Activated CD8-positive, alpha-beta memory T cell treated with anti-CD3 and anti-CD28 coated beads for 36 hours (primary cell): ENCODE measurements around the gene SLC26A9. TPM values are rescaled to one million over a fixed set of nuclear protein-coding genes. Genes with fewer than 3 reads are reported as not detected.

Experiments
- CTCF ChIA-PET: fragments of 350-600 bp; sonication (Branson Sonifier 250); formaldehyde crosslinking; loops from one replicate; lab custom pipeline; 2021; ENCODE audit warnings: antibody characterized with exemption; lab: Charles Lee
- POLR2A ChIA-PET: fragments of 350-600 bp; sonication (Branson Sonifier 250); formaldehyde crosslinking; loops from one replicate; lab custom pipeline; 2021; ENCODE audit warnings: antibody characterized with exemption; lab: Charles Lee
- total RNA-seq, 2 experiments: library from RNA; stranded (reverse); gene quantifications; one replicate each; pipeline ENCODE4 v1.2.3, GENCODE V29; 2021

Gene SLC26A9
- total RNA-seq, 2 experiments from 2014 or later: not detected

GRCh38 chr1:205935869-205936268, 7.4 kb downstream of the SLC26A9 start:
- ChIA-PET POLR2A (no interaction called here), CTCF (interaction anchor here (0.6 kb wide), 1 partner anchor 101 kb away, joined by 4 read pairs; no protein-coding TSS in a partner anchor)

GRCh38 chr1:205934788-205935187, 8.5 kb downstream of the SLC26A9 start:
- POLR2A ChIA-PET: no interaction called here
- CTCF ChIA-PET: no interaction called here

DNA sequence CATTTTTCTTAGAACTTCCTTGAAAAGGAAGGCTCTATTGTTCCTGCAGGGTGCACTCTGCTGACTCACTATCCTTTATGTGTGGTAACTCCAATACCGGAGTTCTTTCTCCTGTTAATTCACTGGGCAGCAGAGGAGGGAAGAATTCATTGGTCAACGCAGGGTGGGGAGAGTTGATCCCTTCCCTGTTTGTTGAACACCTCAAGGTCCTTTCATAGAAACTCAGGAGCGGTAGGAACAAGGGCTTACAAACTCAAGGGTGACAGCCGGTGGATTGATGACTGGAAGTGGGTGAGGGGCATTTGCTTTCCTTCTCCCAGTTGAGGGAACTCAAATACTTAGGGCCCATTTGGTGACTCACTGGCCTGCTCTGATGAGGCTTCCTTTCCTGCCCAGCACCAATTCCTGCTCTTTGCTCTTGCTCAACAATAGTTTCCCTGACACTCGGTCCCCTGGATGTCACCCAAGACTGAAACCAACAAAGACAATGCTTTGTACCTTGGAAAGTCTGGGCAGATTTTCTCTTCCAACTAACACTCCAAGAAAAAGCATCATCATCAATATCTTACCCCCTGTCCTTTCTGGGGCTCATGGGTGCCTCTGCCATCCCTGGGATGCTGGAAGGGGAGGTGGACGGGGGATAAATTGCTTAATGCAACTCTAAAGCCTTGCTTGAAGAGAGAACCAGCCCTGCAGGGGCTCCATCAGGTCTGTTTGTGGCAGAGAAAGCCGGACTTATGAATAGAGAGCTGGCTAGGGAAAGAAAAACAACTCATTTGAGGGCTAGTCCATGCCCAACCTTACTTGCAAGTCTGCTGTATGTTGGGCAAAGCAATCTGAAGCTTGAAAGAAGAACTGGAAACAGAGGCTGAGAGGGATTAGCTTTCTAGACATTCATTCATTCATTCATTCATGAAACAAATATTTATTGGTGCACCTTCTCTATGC, 9.3 kb downstream of the SLC26A9 start:
- POLR2A ChIA-PET: no interaction called here
- CTCF ChIA-PET: no interaction called here

DNA sequence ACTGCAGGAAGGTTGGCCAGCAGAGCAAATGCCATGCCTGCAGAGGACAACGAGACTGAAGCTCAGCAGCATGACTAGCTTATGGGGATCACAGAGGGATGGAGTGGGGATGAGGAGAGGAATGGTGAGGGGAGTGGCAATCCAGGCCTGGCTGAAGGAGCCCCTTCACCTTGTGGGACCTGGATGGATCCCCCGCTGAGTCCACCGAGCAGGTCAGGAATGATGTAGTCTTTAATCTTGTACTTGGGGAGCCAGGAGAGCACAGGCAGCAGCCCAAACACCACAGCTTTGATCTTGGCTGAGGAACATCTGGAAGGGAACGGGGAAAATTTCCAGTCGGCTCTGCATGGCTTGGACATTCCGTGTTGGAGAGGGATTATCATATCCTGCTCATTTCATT, 10.5 kb downstream of the SLC26A9 start:
- ChIA-PET CTCF (no interaction called here), POLR2A (no interaction called here)

GRCh38 chr1:205930799-205931281, 12.4 kb downstream of the SLC26A9 start:
- ChIA-PET CTCF (interaction anchor here (1.6 kb wide), 1 partner anchor 46 kb away, joined by 4 read pairs; no protein-coding TSS in a partner anchor), POLR2A (no interaction called here)

- CTCF ChIA-PET: interaction anchor here (1.6 kb wide), 1 partner anchor 47 kb away, joined by 4 read pairs; no protein-coding TSS in a partner anchor
- POLR2A ChIA-PET: no interaction called here
Measured at GRCh38 chr1:205930195-205930577, 13.1 kb downstream of the SLC26A9 start.

DNA sequence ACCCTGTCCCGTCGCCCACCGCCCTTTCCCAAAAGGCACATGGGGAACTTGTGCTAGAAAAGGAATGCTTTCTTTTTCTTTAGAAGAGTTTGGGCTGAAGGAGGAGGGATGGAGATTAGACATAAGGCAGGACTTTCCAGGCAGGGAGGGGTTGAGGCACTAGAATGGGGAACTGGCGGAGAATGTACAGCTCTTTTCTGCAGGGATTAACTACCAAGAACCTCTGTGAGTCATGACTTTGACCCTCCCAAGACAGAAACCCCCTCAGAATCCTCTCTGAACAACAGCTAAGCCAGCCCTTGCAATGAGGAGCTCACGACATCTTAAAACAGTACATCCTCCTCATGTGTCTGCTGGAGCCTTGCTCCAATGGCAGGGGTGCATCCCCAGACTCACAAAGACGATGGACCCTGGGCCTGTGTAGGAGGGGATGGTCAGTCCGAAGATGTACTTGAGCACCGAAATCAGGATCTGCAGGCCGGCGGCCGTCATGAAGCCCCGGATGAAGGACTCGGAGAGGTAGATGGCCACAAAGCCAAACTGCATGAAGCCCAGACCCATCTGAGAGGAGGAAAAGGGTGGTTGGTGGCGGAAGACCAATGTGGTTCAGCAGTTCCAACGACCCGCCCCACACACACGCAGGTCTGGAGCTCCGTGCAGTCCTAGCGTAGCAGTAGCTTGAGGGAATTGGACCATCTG, 13.6 kb downstream of the SLC26A9 start:
- ChIA-PET CTCF (interaction anchor here (1.6 kb wide), 1 partner anchor 48 kb away, joined by 4 read pairs; no protein-coding TSS in a partner anchor), POLR2A (no interaction called here)

DNA sequence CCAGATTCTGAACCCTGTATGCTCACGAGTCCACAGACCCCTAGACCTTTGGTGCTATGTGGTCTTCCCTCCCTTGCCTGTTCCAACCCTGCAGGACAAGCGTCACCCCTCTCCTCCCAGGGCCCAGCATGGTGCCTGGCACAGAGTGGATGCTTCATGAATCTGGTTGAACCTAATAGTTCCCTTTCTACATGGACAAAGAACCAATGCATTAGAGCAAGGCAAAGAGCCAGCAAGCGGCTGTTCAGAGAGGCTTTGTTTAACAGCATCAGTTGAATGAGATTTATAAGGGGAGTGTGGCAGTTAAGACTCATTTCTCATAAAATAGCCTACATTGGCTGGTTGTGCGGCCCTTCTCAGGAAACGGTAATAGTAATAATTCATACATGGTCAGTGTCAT, 14.9 kb downstream of the SLC26A9 start:
- ChIA-PET CTCF (no interaction called here), POLR2A (no interaction called here)

DNA sequence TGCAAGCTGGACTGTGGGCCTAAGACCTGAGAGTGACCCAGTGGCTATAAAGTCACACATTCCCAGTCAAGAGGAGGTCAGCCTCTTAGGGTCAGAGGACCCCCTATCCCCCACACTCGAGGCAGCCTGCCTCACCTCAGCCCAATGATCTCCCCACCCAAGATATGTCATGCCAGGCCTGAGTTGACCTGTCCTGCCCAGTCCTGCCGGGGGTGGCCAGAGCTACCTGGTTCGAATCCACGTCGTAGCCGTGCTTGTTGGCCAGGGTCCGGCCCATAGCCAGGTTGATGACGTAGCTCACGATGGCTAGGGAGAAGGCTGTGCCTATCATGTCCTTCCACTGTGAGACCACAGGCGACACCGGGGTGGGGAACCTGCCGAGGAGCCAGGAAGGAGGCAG, 15.6 kb downstream of the SLC26A9 start:
- POLR2A ChIA-PET: no interaction called here
- CTCF ChIA-PET: no interaction called here

- POLR2A ChIA-PET: no interaction called here
- CTCF ChIA-PET: no interaction called here
Measured at GRCh38 chr1:205927247-205927646, 16.0 kb downstream of the SLC26A9 start.

DNA sequence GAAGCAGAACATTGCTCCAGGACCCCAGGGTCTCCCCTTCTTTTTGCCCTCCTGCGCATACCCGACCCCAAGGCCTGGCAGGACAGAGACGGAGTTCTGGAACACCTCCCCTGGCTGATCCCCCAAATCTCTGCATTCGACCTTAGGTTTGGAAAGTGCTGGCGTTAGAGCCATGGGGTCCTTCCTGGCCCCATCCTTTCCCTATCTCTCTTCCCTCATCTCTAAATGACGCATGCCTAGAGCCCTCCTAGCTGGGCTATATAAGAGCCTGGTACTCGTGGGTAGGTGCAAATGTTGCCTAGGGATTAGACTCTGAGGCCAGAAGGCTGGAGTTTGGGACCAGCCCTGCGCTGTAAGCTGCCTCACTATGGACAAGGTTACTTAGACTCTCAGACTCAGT, 16.6 kb downstream of the SLC26A9 start:
- POLR2A ChIA-PET: no interaction called here

GRCh38 chr1:205926213-205926612, 17.0 kb downstream of the SLC26A9 start:
- CTCF ChIA-PET: no interaction called here
- POLR2A ChIA-PET: no interaction called here

More for the DNA sequence above, 16.6 kb downstream of the SLC26A9 start:
- CTCF ChIA-PET: no interaction called here

- POLR2A ChIA-PET: no interaction called here
- CTCF ChIA-PET: no interaction called here
Measured at GRCh38 chr1:205925736-205926135, 17.5 kb downstream of the SLC26A9 start.

GRCh38 chr1:205924460-205924790, 18.8 kb downstream of the SLC26A9 start:
- ChIA-PET CTCF (no interaction called here), POLR2A (no interaction called here)

GRCh38 chr1:205923651-205924459, 19.4 kb downstream of the SLC26A9 start:
- CTCF ChIA-PET: interaction anchor here (1.0 to 1.3 kb wide), 2 partner anchors 19 to 54 kb away, joined by 3 to 6 read pairs; partner anchors contain the start of gene SLC26A9
- POLR2A ChIA-PET: no interaction called here

DNA sequence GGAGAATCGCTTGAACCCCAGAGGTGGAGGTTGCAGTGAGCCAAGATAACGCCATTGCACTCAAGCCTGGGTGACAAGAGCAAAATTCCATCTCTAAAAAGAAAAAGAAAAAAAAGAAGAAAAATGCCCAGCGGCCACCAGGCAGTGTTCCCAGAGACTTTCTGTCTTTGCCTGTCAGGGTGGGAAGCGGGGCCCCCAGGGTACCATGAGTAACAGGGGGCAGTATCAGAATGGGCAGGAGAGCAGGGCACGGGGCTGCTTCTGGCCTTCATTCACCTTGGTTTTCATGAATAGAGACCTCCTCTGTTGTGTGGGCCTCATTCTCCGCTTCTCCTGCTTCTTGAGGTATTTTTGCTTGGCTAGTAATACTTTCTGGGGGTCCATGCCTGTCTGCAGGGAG, 20.4 kb downstream of the SLC26A9 start:
- POLR2A ChIA-PET: no interaction called here
- CTCF ChIA-PET: interaction anchor here (1.0 to 1.3 kb wide), 2 partner anchors 20 to 55 kb away, joined by 3 to 6 read pairs; partner anchors contain the start of gene SLC26A9

- CTCF ChIA-PET: interaction anchor here (1.1 to 1.5 kb wide), 2 partner anchors 55 to 56 kb away, joined by 3 to 4 read pairs; no protein-coding TSS in a partner anchor
- POLR2A ChIA-PET: no interaction called here
Measured at GRCh38 chr1:205922314-205922713, 20.9 kb downstream of the SLC26A9 start.

DNA sequence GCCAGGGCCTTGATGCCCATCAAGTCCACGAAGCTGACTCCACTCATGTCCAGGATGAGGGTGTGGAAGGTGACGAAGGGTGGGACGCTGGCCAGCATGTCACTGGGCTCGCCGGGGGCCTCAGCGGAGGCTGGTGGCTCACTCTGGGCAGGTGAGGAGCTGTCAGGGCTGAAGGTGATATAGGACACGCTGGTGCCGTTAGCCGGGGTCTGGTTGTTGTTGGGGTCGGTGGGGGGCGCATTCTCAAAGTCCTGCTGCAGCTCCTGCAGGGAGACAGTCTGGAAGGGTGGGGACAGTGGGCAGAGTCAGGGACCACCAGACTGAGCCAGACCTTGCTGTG, 21.7 kb downstream of the SLC26A9 start:
- CTCF ChIA-PET: interaction anchor here (1.1 to 1.5 kb wide), 2 partner anchors 56 to 57 kb away, joined by 3 to 4 read pairs; no protein-coding TSS in a partner anchor

More for the DNA sequence above, 21.7 kb downstream of the SLC26A9 start:
- POLR2A ChIA-PET: no interaction called here
